CD4-positive, alpha-beta T cell (primary cell): Measurements from ENCODE around the gene IZUMO2. TPM values are rescaled to one million over a fixed set of nuclear protein-coding genes. Genes with fewer than 3 reads are reported as not detected.

Experiments
- ATAC-seq: fragments of 200-7000 bp; cut with Tn5 transposase; one replicate; pipeline ENCODE4 v1.10.0; 2022; ENCODE audit warnings: mild to moderate bottlenecking; ENCODE audit not compliant: poor library complexity
- CTCF ChIA-PET: fragments of 350-600 bp; sonication (Branson Sonifier 250); formaldehyde crosslinking; loops from one replicate; lab custom pipeline; 2021; ENCODE audit warnings: antibody characterized with exemption, inconsistent platforms; lab: Charles Lee
- POLR2A ChIA-PET: fragments of 350-600 bp; sonication (Branson Sonifier 250); formaldehyde crosslinking; loops from one replicate; lab custom pipeline; 2021; ENCODE audit warnings: antibody characterized with exemption, inconsistent platforms; lab: Charles Lee
- DNase-seq, 14 experiments: peaks; one replicate each; pipeline ENCODE4 v3.0.0-alpha.2; 2013 to 2020; ENCODE audit warnings: mixed read lengths in 2 of 14
- H3K27ac ChIP-seq, 2 donors: one replicate each; pipeline versions ENCODE4 v1.5.1 to v1.7.0; 2013; ENCODE audit warnings: low read length in 2 of 2, low read depth in 1 of 2, mild to moderate bottlenecking in 1 of 2
- H3K27me3 ChIP-seq, 2 experiments: 1 replicate in 1 of 2; 2 replicates in 1 of 2; pipeline versions ENCODE4 v1.6.1 to v1.7.0; 2013; ENCODE audit warnings: low read length in 2 of 2, control low read depth in 1 of 2, mild to moderate bottlenecking in 1 of 2, moderate library complexity in 1 of 2; ENCODE audit not compliant: insufficient read depth in 2 of 2, control insufficient read depth in 1 of 2
- H3K36me3 ChIP-seq: one replicate; pipeline ENCODE4 v1.6.1; 2013; ENCODE audit warnings: low read length, control low read depth; ENCODE audit not compliant: insufficient read depth
- H3K4me1 ChIP-seq: one replicate; pipeline ENCODE4 v1.6.1; 2013; ENCODE audit warnings: low read length, control low read depth; ENCODE audit not compliant: insufficient read depth
- H3K4me3 ChIP-seq: one replicate; pipeline ENCODE4 v1.5.1; 2013; ENCODE audit warnings: mild to moderate bottlenecking, low read length, moderate library complexity
- H3K9me3 ChIP-seq, 2 experiments: 1 replicate in 1 of 2; 2 replicates in 1 of 2; pipeline versions ENCODE4 v1.6.1 to v1.7.0; 2013; ENCODE audit warnings: low read length in 2 of 2, mild to moderate bottlenecking in 2 of 2, control low read depth in 1 of 2, moderate library complexity in 1 of 2; ENCODE audit not compliant: control insufficient read depth in 1 of 2, insufficient read depth in 1 of 2
- H3K27ac Mint-ChIP-seq: one replicate; pipeline ENCODE4 v1.8.0; 2020; ENCODE audit warnings: mixed read lengths
- H3K27me3 Mint-ChIP-seq: one replicate; pipeline ENCODE4 v1.8.0; 2021; ENCODE audit warnings: mixed read lengths
- H3K36me3 Mint-ChIP-seq: one replicate; pipeline ENCODE4 v1.8.0; 2021; ENCODE audit warnings: low read depth, mixed read lengths
- H3K4me1 Mint-ChIP-seq: one replicate; pipeline ENCODE4 v1.8.0; 2021; ENCODE audit warnings: low read depth, mixed read lengths
- H3K4me3 Mint-ChIP-seq: one replicate; pipeline ENCODE4 v1.8.0; 2020; ENCODE audit warnings: mild to moderate bottlenecking, mixed read lengths
- H3K9me3 Mint-ChIP-seq: one replicate; pipeline ENCODE4 v1.8.0; 2020; ENCODE audit warnings: mixed read lengths
- intact Hi-C, 2 experiments: fragments of 100-400 bp; cut with DNase I in 1 of 2; cut with micrococcal nuclease in 1 of 2; formaldehyde crosslinking; loops; one replicate each; pipeline versions ENCODE4 v1.15.1 to v1.9.0; 2023 to 2025; cut with DNase I, micrococcal nuclease
- total RNA-seq, 174 experiments: library from RNA in 2 of 174; stranded (reverse) in 2 of 174; gene quantifications; one replicate each; pipeline ENCODE4 v1.2.3 and lab custom pipeline; 2021 to 2026
- TF ChIP-seq, protein P1 (sequence below): fragments of 200-600 bp; IDR thresholded peaks from one replicate; pipeline ENCODE4 v1.8.0; 2022; ENCODE audit warnings: antibody characterized with exemption, mild to moderate bottlenecking

The IZUMO2 gene
- total RNA-seq, 2 experiments from 2014 or later, result not detected

DNA sequence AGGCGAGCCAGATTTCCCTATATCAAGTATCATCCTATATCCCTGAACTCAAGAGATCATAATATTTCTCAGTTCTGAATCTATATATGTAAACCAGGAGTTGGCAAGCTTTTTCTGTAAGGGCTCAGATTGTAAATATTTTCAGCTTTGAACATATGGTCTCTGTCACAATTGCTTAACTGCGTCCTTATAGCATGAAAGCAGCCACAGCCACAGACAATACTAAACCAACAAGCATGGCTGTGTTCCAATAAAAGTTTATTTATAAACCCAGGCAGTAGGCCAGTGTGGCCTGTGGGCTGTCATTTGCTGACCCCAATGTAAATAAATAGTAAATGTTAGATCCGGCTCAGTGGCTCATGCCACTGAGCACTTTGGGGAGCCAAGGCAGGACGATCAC, 28.1 kb upstream of the IZUMO2 start:
- Mint-ChIP-seq H3K4me3 (no peak overlapping the region), H3K36me3 (no peaks in the 10 kb centered on the region), H3K27me3 (peaks cover 40% of the 10 kb centered on the region), H3K4me1 (no peaks in the 10 kb centered on the region), H3K27ac (no peak overlapping the region), H3K9me3 (peaks cover 2% of the 10 kb centered on the region)
- ChIA-PET POLR2A (no interaction called here), CTCF (no interaction called here)
- ATAC-seq (no peak), DNase-seq (no peak)
- H3K27me3 ChIP-seq, result peaks cover 6 to 10% of the 10 kb centered on the region in 2 experiments
- no peaks in the 10 kb centered on the region for H3K36me3 ChIP-seq
- intact Hi-C loops, result no loop called here
- H3K9me3 ChIP-seq, result peaks cover 0 to 9% of the 10 kb centered on the region in 2 experiments
- TF ChIP-seq, protein P1, sequence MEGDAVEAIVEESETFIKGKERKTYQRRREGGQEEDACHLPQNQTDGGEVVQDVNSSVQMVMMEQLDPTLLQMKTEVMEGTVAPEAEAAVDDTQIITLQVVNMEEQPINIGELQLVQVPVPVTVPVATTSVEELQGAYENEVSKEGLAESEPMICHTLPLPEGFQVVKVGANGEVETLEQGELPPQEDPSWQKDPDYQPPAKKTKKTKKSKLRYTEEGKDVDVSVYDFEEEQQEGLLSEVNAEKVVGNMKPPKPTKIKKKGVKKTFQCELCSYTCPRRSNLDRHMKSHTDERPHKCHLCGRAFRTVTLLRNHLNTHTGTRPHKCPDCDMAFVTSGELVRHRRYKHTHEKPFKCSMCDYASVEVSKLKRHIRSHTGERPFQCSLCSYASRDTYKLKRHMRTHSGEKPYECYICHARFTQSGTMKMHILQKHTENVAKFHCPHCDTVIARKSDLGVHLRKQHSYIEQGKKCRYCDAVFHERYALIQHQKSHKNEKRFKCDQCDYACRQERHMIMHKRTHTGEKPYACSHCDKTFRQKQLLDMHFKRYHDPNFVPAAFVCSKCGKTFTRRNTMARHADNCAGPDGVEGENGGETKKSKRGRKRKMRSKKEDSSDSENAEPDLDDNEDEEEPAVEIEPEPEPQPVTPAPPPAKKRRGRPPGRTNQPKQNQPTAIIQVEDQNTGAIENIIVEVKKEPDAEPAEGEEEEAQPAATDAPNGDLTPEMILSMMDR, result no peak
- H3K4me3 ChIP-seq, result no peak overlapping the region
- H3K27ac ChIP-seq, result no peak overlapping the region
- no peaks in the 10 kb centered on the region for H3K4me1 ChIP-seq

- H3K4me3 Mint-ChIP-seq, result no peak overlapping the region
- Histone ChIP-seq H3K36me3 (no peaks in the 10 kb centered on the region), H3K27me3 (peaks cover 4 to 9% of the 10 kb centered on the region in 2 experiments), H3K4me3 (no peak overlapping the region), H3K27ac (no peak overlapping the region), H3K9me3 (peaks cover 0 to 9% of the 10 kb centered on the region in 2 experiments), H3K4me1 (no peaks in the 10 kb centered on the region)
- ATAC-seq (no peak), DNase-seq (no peak)
- ChIA-PET CTCF (no interaction called here), POLR2A (no interaction called here)
- intact Hi-C loops, result no loop called here
- no peaks in the 10 kb centered on the region for H3K4me1 Mint-ChIP-seq
- TF ChIP-seq, protein P1, result no peak
- peaks cover 2% of the 10 kb centered on the region for H3K9me3 Mint-ChIP-seq
- no peaks in the 10 kb centered on the region for H3K36me3 Mint-ChIP-seq
- H3K27ac Mint-ChIP-seq, result no peak overlapping the region
- H3K27me3 Mint-ChIP-seq, result peaks cover 33% of the 10 kb centered on the region
Observed at GRCh38 chr19:50190439-50190891, 27.4 kb upstream of the IZUMO2 start.

DNA sequence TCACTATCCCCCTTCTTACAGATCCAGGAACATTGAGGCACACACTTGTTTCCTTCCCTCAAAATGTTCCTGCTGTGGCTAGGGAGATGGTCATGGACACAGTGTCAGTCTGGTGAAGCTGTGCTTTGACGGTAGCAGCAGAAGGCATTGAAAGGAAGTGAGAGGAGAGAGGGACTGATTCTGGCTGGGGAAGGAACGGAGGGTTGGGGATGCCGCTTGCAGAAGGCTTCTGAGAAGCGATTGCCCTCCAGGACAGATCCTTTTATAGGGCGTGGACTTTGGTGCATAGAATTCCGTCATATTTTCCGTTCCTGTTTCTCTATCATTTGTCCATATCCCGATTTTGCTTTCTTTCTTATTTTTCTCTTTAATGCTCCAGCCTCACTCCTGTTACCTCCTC, 26.2 kb upstream of the IZUMO2 start:
- Mint-ChIP-seq H3K4me1 (no peaks in the 10 kb centered on the region), H3K36me3 (no peaks in the 10 kb centered on the region), H3K27ac (no peak overlapping the region), H3K4me3 (no peak overlapping the region), H3K27me3 (peaks cover 28% of the 10 kb centered on the region), H3K9me3 (peaks cover 2% of the 10 kb centered on the region)
- Histone ChIP-seq H3K4me1 (no peaks in the 10 kb centered on the region), H3K27ac (no peak overlapping the region), H3K27me3 (peaks cover 0 to 2% of the 10 kb centered on the region in 2 experiments), H3K4me3 (no peak overlapping the region), H3K36me3 (no peaks in the 10 kb centered on the region), H3K9me3 (peaks cover 0 to 9% of the 10 kb centered on the region in 2 experiments)
- CTCF ChIA-PET, result no interaction called here
- POLR2A ChIA-PET, result no interaction called here
- no peak for DNase-seq
- intact Hi-C loops, result no loop called here
- ATAC-seq, result no peak
- TF ChIP-seq, protein P1, result no peak
